AG20443 (cell line): ENCODE data around the gene PRIM2.
"Not testable (repeated sequence)": the region's sequence is repeated elsewhere in the genome, so short reads cannot be mapped to it uniquely, and the experiment has no call there.

ENCODE experiments used
- DNase-seq: peaks from one replicate; pipeline ENCODE4 v3.0.0; 2012; ENCODE audit warnings: low spot score, mixed read lengths

PRIM2 gene, protein sequence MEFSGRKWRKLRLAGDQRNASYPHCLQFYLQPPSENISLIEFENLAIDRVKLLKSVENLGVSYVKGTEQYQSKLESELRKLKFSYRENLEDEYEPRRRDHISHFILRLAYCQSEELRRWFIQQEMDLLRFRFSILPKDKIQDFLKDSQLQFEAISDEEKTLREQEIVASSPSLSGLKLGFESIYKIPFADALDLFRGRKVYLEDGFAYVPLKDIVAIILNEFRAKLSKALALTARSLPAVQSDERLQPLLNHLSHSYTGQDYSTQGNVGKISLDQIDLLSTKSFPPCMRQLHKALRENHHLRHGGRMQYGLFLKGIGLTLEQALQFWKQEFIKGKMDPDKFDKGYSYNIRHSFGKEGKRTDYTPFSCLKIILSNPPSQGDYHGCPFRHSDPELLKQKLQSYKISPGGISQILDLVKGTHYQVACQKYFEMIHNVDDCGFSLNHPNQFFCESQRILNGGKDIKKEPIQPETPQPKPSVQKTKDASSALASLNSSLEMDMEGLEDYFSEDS

DNA sequence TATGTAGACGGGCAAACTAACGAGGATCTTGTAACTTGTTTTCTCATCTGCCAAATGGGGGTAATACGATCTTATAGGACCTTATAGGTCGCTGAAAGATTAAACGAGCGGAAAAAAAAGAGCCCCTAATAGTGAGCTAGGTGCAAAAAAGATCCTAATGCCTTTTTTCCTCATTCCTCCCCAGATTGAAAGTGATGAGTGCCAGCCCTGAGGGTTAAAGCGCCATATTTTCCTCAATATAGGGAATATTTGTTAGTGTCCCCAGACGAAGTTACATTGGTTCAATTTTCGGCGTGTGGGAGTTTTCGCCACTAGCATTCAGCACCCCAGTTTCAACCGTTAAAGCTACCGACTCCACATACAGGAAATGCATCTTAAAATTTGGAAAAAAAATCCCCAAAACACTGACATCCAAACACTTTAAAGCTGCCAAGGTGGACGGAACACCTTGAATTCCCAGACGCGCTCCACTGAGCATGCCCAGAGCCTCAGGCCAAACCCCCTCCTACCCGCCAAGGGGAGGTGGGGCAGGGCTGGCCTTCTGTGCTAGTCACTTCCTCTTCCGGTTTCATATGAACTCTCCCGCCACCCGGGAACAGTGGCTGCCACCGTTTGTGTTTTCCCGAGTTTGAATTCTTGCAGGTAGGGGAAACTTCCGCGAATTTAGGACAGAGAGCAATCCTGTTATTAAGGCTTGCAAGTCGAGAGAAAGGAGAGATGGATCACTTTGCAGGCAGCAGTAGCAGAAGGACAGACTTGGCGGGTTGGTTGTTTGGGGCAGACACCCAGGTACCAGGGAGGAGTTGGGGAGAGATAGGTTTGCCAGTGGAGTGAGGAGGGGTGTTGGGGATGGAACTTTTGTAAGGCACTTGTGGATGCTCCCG lies at the start of gene PRIM2:
Gene PRIM2 (plus strand): TSS at position 571 of the 884 bp plus-strand sequence. CDS start 816 bp downstream, outside the sequence.
- DNase-seq, result peak; percentile 95

DNA sequence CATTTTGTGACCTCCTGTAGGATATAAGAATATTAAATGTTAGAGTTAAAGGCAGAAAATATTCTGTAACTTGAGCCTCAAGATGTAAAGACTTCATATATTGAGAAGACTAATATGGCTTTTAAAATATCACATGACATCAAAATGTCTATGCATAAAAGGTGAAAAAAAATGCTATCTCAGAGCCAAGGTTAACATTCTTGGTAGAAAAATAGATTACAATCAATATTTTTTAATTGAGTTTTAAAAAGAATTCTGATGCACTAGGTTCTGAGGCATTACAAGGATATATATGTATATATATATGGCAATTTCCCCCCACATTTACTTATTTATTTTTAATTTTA lies 49.2 kb upstream of the PRIM2 start:
- no peak for DNase-seq

DNA sequence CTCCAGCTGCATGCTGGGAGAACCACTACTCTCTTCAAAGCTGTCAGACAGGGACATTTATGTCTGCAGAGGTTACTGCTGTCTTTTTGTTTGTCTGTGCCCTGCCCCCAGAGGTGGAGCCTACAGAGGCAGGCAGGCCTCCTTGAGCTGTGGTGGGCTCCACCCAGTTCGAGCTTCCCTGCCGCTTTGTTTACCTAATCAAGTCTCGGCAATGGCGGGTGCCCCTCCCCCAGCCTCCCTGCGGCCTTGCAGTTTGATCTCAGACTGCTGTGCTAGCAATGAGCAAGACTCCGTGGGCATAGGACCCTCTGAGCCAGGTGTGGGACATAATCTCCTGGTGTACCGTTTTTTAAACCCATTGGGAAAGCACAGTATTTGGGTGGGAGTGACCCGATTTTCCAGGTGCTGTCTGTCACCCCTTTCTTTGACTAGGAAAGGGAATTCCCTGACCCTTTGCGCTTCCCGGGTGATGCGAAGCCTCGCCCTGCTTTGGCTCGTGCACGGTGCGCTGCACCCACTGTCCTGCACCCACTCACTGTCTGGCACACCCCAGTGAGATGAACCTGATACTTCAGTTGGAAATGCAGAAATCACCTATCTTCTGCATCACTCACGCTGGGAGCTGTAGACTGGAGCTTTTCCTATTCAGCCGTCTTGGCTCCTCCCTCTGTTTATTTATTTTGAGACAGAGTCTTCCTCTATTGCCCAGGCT lies 43.2 kb upstream of the PRIM2 start:
- DNase-seq, result not testable (repeated sequence)

DNA sequence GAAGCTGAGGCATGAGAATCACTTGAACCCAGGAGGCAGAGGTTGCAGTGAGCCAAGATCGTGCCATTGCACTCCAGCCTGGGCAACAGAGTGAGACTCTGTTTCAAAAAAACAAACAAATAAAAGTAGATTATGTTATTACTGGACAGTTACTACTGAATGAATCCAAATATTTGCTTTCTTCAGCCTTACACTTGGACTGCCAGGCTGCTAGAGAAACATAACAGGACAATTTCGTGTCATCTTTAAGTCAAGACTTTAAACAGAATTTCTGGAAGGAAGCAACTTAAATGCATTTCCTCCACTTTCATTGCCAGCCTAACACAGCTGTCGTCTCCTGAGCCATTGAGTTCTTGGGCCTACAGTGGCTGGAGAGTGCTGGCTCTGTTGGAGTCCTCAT lies 42.0 kb upstream of the PRIM2 start:
- no peak for DNase-seq

DNA sequence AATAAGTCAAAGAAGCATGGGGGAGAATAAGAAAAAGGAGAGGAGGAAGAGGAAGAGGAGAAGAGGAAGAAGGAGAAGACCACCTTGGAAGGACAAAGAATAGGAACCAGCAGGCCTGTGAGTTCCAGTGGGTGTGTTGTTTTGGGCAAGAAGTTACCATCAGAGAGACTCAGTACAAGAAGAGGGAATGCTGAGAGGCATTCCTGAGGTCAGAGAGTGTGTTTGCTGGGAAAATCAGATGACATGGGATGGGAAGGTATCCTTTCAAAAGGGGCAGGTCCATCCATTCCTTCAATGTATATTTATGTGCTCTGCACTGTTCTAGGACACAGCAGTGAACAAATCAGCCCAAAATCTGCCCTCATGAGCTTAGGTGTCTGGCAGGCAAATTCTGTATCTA lies 40.5 kb upstream of the PRIM2 start:
- DNase-seq, result peak; percentile 64

DNA sequence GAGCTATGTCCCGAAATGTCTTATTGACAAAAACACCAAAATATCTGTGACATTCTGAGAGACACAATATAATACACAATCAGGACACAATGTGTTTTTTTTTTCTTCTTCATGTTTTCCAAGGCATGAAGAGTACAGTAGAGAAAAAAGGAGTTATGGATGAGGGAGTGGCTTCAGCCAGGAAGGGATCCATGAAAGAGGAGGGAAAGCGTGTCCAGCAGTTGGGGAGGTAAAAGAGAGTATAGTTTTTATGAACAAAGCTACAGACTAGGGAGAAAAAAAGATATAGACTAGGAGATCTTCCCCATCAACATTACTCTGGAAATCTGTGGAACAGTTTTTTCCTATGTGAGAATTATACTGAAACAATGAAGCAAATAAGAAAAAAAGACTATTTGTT lies 38.9 kb upstream of the PRIM2 start:
- no peak for DNase-seq

DNA sequence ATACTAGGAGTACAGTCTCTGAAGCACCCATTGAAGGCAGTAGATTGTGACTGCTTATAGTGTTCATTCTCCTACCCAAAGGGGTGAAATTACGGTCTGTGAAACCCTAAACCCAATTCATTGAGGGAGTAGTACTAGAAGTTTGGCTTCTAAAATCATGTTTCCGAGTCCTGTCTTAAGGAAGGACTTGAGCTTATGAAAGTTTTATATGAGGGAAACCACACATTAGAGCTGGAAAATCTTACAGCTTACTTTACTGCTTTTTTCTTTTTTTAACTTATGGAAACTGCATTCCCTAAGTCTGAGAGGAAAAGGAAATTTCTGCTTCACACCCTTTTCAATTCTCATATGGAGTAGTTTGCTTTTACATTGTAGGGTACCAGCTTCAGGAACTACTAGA lies 38.4 kb upstream of the PRIM2 start:
- no peak for DNase-seq

DNA sequence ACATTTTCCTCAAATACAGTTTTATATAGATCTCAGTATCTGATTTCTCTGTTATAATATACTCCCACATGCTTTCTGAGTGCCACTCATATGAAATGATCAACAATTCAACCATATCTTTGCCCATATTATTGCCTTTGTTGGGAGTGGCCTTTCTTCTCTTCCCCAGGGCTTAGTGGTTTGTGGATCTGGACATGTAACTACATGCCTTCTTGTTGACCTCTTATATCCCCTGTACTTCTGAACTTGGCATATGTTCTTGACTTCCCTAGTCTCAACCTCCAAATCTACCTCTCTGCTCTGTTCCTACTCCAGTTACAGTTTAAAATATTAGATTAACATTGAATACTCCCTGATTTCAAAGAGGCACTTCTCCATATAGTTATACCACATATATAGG lies 34.3 kb upstream of the PRIM2 start:
- DNase-seq, result no peak

DNA sequence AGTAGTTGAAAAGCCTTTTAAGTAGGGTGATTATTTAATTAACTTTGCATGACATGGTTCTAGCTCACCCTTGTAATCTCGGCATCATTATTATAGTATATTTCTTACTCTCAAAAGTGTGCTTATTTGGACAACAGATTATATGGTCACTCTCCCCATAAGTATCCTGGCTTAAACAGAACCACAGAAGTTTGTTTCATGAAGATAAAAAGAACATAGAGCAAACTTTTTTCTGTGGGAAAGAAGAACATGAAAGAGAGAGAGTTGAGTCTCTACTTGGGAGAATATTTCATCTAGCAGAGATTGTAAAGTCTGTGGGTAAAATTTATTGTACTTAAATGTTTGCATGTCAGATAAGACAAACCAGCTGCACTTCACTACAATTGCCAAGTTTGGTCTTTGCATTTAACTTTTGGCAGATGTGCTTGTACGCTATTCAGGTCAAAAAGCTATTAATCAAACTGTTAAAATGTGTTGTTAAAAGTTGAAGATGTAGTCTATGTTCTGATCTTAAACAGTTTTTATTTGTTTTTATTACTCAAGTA lies 33.4 kb upstream of the PRIM2 start:
- DNase-seq, result no peak

DNA sequence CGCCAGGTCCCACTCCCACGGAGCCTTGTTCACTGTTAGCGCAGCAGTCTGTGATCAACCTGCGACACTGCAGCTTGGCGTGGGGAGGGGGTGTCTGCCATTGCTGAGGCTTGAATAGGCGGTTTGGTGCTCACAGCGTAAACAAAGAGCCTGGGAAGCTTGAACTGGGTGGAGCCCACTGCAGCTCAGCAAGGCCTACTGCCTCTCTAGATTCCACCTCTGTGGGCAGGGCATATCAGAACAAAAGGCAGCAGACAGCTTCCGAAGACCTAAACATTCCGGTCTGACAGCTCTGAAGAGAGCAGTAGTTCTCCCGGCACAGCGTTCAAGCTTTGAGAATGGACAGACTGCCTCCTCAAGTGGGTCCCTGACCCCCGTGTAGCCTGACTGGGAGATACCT lies 29.3 kb upstream of the PRIM2 start:
- not testable (repeated sequence) for DNase-seq

DNA sequence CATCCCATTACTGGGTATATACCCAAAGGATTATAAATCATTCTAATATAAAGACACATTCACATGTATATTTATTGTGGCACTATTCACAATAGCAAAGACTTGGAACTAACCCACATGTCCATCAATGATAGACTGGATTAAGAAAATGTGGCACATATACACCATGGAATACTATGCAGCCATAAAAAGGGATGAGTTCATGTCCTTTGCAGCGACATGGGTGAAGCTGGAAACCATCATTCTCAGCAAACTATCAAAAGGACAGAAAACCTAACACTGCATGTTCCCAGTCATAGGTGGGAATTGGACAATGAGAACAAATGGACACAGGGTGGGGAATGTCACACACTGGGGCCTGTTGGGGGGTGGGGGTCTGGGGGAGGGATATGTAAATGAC lies 24.0 kb upstream of the PRIM2 start:
- DNase-seq, result not testable (repeated sequence)

DNA sequence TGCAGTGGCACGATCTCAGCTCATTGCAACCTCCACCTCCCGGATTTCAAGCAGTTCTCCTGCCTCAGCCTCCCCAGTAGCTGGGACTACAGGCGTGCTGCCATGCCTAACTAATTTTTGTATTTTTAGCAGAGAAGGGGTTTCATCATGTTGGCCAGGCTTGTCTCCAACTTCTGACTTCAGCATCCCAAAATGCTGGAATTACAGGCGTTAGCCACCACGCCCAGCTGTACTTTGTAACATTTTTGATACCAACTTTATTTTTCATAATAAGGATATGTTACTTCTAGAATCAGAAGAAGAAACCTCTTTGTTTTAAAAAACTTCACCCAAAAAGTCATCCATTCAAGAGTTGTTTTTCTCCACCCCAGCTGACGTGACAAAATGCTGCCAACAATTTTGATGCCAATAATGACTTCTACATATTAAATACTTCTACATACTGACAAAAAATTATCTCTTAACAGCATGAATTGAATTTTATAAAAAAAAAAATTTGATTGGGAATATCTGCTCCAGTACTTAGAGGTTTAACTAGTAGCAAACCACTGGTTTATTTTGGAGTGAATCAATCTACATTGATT lies 22.5 kb upstream of the PRIM2 start:
- DNase-seq, result no peak

DNA sequence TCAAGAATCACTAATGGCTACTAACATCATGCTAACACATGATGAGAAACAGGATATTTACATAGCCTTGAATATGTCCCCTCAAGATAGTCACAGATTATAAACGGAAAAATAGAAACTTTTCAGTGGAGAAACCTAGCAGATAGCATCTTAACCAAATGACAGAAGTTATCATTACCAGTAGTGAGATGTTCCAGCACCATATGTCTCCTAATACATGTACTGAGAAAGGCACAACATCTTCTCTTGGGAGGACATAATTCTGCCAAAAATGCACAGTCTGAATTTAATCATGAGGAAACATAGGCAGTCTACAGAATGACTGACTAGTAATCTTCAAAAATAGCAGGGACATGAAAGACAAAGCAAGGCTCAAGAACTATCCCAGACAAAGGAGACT lies 19.9 kb upstream of the PRIM2 start:
- no peak for DNase-seq

DNA sequence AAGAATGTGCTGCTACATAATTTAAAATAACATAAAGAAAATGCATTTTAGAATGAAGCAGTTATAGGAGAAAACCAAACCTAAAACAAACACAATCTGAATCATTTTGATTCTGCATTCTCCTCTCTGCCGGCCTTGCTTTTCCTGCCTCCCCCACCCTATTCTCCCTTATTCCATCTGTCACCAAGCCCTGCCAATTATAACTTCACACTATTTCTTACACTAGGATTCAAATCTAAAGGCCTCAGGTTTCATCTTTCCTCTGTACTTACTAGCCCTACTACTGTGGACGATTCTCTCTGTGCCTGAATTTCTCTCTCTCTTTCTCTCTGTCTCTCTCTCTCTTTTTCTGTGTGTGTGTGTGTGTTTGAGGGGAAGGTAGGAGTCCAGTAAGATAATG lies 18.7 kb upstream of the PRIM2 start:
- no peak for DNase-seq

DNA sequence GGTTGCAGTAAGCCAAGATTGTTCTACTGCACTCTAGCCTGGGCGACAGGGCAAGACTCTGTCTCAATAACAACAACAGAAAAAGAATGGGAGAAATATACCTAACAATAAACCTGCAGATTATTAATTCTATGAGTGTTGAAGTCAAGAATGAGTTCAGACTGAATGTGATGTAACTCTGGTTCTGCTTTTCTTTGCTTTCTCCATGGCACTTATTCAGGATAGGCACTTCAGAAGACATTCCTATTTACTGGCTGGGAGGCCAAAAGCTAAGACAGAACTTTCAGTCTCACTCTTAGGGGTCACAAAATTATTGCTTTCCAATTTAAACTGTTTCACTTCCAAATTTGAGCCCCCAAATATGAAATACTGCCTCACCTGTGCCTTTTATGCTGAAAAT lies 15.7 kb upstream of the PRIM2 start:
- no peak for DNase-seq

DNA sequence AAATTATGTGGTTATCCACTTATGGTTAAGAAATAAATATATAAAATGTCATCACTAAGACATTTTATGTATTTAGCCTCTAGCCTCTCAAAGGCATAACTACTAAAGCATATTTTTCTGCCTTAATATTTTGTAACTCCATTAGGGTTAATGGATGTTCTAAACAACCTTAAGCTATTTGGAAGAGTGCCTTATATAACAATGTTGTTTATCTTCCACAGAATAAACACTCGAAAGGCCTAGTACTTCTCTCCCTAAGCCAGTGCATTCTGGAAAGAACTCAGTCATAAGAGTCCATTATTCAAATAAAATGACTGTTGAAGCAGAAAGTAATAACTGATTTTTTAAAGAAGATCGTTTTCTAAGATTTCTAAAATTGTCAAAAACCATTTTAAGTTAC lies 15.0 kb upstream of the PRIM2 start:
- DNase-seq, result no peak

DNA sequence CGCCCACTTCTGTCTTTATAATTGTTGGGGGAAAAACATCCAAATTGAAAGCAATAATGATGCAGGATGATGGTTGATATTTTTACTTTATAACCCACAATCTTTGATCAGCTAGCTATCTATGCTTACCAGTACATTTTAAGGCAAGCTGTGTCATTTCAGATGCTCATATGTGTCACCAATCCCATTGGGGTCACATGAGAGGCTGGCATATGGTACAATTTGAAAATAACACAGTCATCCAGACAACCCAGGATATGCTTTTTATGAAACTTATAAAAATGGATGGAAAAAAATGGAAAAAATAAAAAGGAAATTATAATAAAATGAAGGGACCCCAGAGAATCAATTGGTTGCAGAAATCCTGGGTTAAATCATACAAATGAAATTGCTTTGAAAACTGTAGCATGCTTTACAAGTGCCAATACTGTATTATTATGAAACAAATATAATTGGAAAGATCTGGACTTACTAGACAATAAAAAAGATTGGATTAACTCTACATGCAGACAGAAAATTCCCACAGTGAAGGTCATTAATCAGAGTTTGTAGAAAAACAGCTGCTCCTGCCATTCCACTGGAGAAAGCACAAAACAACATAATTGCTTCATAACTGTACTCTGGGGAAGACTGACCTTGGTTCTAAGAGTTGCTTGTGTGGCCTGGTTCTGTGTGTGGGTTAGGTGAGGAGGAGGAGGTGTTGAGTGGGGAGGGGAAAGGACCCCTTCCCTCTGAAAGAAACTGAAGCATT lies 13.3 kb upstream of the PRIM2 start:
- peak; percentile 41 for DNase-seq

DNA sequence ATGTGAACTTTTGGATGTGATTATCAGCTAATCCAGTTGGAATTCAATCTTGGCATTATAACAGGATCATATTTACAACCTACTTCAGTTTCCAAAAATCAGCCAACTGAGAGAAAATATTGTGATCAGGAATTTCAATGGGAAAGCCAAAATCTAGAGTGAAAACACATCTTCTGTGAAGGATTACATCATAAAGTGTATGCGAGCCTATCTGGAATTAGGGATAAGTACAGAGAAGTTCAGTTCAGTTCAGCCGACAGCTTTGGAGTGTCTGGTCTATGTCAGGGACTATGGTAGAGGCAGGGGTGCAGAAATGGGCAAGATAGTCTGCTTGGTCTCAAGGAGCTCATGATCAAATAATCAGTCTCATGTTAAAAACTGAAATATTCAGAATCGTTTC lies 12.3 kb upstream of the PRIM2 start:
- DNase-seq, result peak; percentile 12

DNA sequence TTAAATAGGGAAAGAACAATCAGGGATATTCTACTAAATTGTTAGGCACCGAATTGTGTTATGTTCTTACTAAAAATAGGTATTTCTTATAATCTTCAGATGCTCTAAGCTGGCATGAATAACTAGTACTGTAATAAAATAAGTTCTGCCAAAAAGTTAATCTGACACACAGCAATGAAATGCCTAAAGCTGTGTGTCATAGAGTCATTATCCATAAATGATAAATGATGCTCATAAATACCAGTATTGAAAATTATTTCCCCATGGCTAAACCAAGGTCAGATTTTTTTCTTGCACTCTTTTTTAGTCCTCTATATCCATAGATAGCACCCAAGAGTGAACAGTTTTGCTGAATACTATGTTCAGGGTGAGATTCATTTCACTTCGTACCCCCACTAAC lies 11.7 kb upstream of the PRIM2 start:
- DNase-seq, result peak; percentile 47

DNA sequence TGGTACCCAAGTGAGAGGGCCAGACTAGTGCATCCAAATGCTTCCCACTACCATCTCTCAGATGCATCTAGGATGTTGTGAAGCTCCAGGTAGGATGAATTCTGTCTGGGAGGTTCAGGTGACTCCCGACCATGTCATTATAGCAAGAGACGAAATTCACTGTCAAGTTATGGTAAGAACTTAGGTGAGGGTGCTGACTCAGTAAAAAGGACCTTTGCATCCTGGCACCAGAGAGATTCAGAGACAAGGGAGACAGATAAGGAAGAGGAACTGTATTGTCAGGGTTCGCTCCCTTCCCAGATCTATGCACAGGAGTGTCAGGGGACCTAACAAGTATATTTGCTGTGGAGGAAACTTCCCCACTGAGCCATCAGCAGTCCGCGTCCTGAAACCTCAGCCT lies 11.2 kb upstream of the PRIM2 start:
- no peak for DNase-seq

DNA sequence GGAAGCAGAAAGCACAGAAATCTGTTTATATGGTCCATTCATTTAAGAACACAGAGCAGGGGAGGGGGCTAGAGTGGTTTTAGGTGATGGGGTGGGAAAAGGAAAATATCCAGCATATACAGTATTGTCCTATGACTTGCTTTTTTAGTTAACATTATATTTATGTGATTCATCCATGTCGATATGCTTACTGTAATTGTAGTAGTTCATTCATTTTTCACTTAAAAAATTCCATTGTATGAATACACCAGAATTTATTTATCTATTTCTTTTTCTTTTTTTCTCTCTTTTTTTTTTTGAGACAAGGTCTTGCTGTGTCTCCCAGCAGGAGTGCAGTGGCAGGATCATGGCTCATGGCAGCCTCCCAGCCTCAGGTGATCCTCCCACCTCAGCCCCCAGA lies 9.6 kb upstream of the PRIM2 start:
- no peak for DNase-seq
